ENCODE results near the gene LMAN1L.

GRCh38 chr15:74838746-74839525, 26.3 kb downstream of the LMAN1L start:
- TF ChIP-seq CTCF (IDR thresholded peaks at IDR 0.05) (no peak), POLR2A (IDR thresholded peaks at IDR 0.05) (no peak)
